ENCODE measurements around the gene HK3. TPM values are rescaled to one million over a fixed set of nuclear protein-coding genes. Genes with fewer than 3 reads are reported as not detected.

The HK3 gene
- total RNA-seq, 1 experiment from 2014 or later: 1.5 TPM

- no peaks in the 10 kb centered on the region for H3K9me3 Mint-ChIP-seq (ENCODE audit: low read depth, unreplicated experiment)
- no peak for DNase-seq
- CTCF ChIA-PET: no interaction called here
- no peaks in the 10 kb centered on the region for H3K27me3 Mint-ChIP-seq (ENCODE audit: unreplicated experiment)
- H3K4me3 Mint-ChIP-seq (ENCODE audit: low read depth, unreplicated experiment): no peak overlapping the region
- no TSS peak for BruUV-seq (replicated peaks)
- no peaks in the 10 kb centered on the region for H3K4me1 Mint-ChIP-seq (ENCODE audit: low read depth, unreplicated experiment)
- intact Hi-C loops (cut with micrococcal nuclease; ENCODE audit: unreplicated experiment): no loop called here
- TF ChIP-seq CTCF (IDR thresholded peaks at IDR 0.05; ENCODE audit: unreplicated experiment): no peak
- H3K36me3 Mint-ChIP-seq (ENCODE audit: insufficient read depth, unreplicated experiment): no peaks in the 10 kb centered on the region
- no peak overlapping the region for H3K27ac Mint-ChIP-seq (ENCODE audit: unreplicated experiment)
Observed at GRCh38 chr5:176866707-176867310, 32.3 kb downstream of the HK3 start.

GRCh38 chr5:176865964-176866363 is 33.2 kb downstream of the HK3 start:
- DNase-seq: no peak
- no peak for TF ChIP-seq CTCF (IDR thresholded peaks at IDR 0.05; ENCODE audit: unreplicated experiment)
- no TSS peak for BruUV-seq (replicated peaks)
- H3K4me3 Mint-ChIP-seq (ENCODE audit: low read depth, unreplicated experiment): no peak overlapping the region
- H3K27me3 Mint-ChIP-seq (ENCODE audit: unreplicated experiment): no peaks in the 10 kb centered on the region
- no peak overlapping the region for H3K27ac Mint-ChIP-seq (ENCODE audit: unreplicated experiment)
- CTCF ChIA-PET: no interaction called here
- no peaks in the 10 kb centered on the region for H3K9me3 Mint-ChIP-seq (ENCODE audit: low read depth, unreplicated experiment)
- intact Hi-C loops (cut with micrococcal nuclease; ENCODE audit: unreplicated experiment): no loop called here
- H3K36me3 Mint-ChIP-seq (ENCODE audit: insufficient read depth, unreplicated experiment): no peaks in the 10 kb centered on the region
- H3K4me1 Mint-ChIP-seq (ENCODE audit: low read depth, unreplicated experiment): no peaks in the 10 kb centered on the region

GRCh38 chr5:176864755-176865154 is 34.4 kb downstream of the HK3 start:
- Mint-ChIP-seq H3K36me3 (ENCODE audit: insufficient read depth, unreplicated experiment) (no peaks in the 10 kb centered on the region), H3K27me3 (ENCODE audit: unreplicated experiment) (no peaks in the 10 kb centered on the region), H3K4me3 (ENCODE audit: low read depth, unreplicated experiment) (no peak overlapping the region), H3K9me3 (ENCODE audit: low read depth, unreplicated experiment) (no peaks in the 10 kb centered on the region), H3K27ac (ENCODE audit: unreplicated experiment) (no peak overlapping the region), H3K4me1 (ENCODE audit: low read depth, unreplicated experiment) (no peaks in the 10 kb centered on the region)
- BruUV-seq (replicated peaks): no TSS peak
- TF ChIP-seq CTCF (IDR thresholded peaks at IDR 0.05; ENCODE audit: unreplicated experiment): no peak
- intact Hi-C loops (cut with micrococcal nuclease; ENCODE audit: unreplicated experiment): no loop called here
- CTCF ChIA-PET: interaction anchor here (0.5 kb wide), 1 partner anchor 73 kb away, joined by 5 read pairs; no protein-coding TSS in a partner anchor
- DNase-seq: no peak

- CTCF ChIA-PET: no interaction called here
- H3K27ac Mint-ChIP-seq (ENCODE audit: unreplicated experiment): no peak overlapping the region
- DNase-seq: no peak
- peaks cover 3% of the 10 kb centered on the region for H3K27me3 Mint-ChIP-seq (ENCODE audit: unreplicated experiment)
- intact Hi-C loops (cut with micrococcal nuclease; ENCODE audit: unreplicated experiment): no loop called here
- no peaks in the 10 kb centered on the region for H3K9me3 Mint-ChIP-seq (ENCODE audit: low read depth, unreplicated experiment)
- H3K36me3 Mint-ChIP-seq (ENCODE audit: insufficient read depth, unreplicated experiment): no peaks in the 10 kb centered on the region
- H3K4me1 Mint-ChIP-seq (ENCODE audit: low read depth, unreplicated experiment): no peaks in the 10 kb centered on the region
- BruUV-seq (replicated peaks): no TSS peak
- H3K4me3 Mint-ChIP-seq (ENCODE audit: low read depth, unreplicated experiment): no peak overlapping the region
- no peak for TF ChIP-seq CTCF (IDR thresholded peaks at IDR 0.05; ENCODE audit: unreplicated experiment)
Observed at GRCh38 chr5:176863765-176864098, 35.4 kb downstream of the HK3 start.

All from Calu3 (cell line).